ENCODE measurements around the gene ASB6.
"Not testable (repeated sequence)": the region's sequence is repeated elsewhere in the genome, so short reads cannot be mapped to it uniquely, and the experiment has no call there.

Gene ASB6

GRCh38 chr9:129604766-129605163, 37.2 kb downstream of the ASB6 start:
- DNase-seq = no peak

GRCh38 chr9:129604056-129604765, 37.7 kb downstream of the ASB6 start:
- no peak for DNase-seq

- DNase-seq = no peak
Measured at GRCh38 chr9:129602598-129603415, 39.1 kb downstream of the ASB6 start.

GRCh38 chr9:129601082-129601674, 40.8 kb downstream of the ASB6 start:
- no peak for DNase-seq

- DNase-seq = no peak
Measured at GRCh38 chr9:129598089-129598596, 43.8 kb downstream of the ASB6 start.

DNA sequence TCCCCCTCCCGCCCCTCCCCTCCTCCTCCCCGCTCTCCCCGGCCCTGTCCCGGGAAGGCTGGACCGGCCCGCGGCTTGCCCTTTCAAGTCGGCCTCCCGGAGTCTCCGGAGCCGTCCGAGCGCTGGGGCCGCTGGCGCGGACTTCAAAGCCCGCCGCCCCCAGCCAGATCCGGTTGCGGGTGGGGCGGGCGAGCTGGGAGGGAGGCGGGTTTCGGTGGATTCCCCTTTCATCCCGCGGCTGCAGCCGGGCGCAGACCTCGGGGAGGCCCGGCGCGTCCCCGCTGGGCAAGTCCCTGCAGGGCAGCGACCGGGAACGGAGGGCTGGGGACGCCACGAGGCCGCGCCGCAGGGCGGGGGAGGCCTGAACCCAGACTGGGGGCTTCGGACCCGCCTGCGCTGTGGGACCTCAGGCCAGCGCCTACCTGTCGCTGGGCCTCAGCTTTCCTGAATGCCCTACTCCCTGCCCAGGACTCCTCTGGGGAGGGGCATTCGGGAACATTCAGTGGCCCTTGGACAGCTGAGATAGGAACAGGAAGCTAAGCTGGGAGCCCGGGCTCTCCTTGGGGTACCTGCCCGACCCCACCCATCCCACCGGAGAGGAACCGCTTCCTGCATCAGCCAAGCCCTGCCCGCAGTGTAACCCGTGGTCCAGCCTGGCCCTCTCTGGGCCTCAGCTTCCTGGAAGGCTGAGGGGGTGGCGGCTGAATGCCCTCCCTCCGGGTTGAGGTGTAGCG, 44.4 kb downstream of the ASB6 start:
- peak; percentile 68 to 88 (median 74) for DNase-seq

GRCh38 chr9:129596541-129597331, 45.2 kb downstream of the ASB6 start:
- no peak for DNase-seq

DNA sequence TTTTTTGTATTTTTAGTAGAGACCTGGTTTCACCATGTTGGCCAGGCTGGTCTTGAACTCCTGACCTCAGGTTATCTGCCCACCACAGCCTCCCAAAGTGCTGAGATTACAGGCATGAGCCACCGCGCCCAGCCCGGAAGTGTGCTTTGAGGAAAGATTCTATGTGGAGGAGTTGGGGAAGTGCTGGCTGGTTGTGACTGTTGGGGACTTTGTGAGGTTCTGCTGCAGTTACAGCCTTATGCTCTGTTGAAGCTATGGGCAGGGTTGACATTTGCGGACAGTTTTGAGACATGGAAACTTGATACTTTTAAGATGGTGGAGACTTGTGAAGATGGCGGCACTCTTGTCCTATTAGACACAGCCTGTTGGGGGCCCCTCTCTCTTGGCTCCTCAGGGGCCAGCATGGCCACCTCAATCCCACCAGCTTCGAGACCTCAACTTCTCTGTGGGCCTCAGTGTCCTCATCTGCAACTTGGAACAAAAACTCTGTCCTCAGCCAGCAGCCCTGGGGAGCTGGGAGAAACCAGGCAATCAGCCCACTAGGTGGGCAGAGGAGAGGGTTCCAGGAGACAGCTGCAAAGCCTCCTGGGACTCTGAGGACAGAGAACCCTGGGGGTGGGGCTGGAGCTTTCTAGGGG, 45.9 kb downstream of the ASB6 start:
- DNase-seq = peak; percentile 82 to 86 (median 83)

DNA sequence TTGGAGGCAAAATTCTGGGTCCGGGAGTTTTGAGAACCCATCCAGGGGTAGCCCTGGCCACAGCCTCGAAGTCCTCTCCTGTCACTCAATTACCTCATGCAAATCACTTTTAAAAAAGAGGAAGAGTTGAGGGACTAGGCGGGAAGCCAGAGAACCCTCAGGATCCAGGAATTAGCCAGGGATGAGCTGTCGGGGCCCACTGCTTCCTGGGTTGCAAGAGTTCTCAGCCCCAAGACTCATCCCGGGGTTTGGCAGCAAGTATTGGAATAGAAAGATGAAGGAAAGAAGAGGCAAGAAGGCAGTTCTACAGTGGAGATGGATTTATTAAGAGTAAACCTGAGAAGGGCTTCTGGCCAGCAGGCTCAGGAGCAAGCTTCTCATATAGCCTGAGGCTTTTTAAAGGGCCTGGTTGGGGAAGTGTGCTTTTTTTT, 46.6 kb downstream of the ASB6 start:
- peak; percentile 55 to 75 (median 63) for DNase-seq

GRCh38 chr9:129594632-129595031, 47.3 kb downstream of the ASB6 start:
- DNase-seq = no peak

- not testable (repeated sequence) for DNase-seq
Measured at GRCh38 chr9:129592790-129593189, 49.2 kb downstream of the ASB6 start.

- no peak for DNase-seq
Measured at GRCh38 chr9:129591916-129592315, 50.0 kb downstream of the ASB6 start.

- DNase-seq = no peak
Measured at GRCh38 chr9:129590466-129590865, 51.5 kb downstream of the ASB6 start.

DNA sequence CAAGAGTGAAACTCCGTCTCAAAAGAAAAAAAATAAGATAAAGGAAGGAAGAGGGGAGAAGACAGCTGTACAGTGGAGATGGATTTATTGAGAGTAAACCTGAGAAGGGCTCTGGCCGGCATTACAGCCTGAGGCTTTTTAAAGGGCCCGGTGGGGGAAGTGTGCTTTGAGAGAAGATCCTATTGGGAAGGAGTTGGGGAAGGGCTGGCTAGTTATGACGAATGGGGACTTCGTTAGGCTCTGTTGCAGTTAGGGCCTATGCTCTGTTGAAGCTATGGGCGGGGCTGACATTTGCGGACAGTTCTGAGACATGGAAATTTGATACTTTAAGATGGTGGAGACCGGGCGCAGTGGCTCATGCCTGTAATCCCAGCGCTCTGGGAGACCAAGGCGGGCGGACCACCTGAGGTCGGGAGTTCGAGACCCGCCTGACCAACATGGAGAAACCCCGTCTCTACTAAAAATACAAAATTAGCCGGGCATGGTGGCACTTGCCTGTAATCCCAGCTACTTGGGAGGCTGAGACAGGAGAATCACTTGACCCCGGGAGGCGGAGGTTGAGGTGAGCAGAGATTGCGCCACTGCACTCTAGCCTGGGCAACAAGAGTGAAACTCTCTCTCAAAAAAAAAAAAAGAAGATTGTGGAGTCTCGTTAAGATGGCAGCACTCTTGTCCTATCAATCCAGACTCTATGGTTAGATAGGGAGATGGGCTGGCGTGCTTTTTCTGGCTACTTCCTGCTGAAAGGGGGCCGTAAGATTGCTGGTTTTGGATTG, 54.3 kb downstream of the ASB6 start:
- DNase-seq = no peak

DNA sequence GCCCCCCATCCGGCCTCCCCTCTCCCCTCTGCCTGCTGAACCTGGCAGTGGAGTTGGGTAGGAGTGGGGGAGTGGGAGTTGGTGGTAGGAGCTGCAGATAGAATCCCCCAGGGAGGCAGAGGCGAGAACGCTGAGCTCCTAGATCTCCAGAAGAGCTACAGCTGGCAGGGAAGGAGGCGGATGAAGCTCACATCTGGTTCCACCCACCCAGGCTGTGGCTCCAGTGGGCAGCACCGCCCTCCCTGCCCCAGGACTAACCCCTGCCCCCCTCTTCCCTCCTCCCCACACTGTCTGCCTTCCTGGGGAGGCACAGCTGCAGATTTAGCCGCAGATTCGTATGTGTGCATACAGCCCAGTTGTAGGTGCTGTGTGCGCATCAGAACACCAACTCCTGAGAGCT, 55.3 kb downstream of the ASB6 start:
- DNase-seq = no peak

- no peak for DNase-seq
Measured at GRCh38 chr9:129586245-129586644, 55.7 kb downstream of the ASB6 start.

DNA sequence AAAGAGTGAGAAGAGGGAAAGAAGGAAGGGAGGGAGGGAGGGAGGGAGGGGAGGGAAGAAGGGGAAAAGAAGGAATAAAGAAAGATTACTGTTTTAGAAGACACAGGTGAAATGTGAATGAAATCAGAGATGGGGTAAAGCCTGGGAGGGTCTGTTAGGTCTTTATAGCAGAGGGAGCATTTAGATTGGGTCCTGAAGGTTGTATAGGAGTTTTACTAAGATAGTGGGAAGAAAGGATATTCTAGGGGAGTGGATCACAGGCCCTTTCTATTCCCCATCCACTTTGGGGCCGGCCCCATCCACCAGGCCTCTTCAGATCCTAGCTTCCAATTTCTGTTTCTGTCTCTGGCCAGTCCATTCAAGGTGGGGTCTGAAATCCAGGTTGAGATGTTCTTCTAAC, 56.6 kb downstream of the ASB6 start:
- no peak for DNase-seq

All from suppressor macrophage treated with lipopolysaccharide for 1 hour (primary cell).